Testis (tissue), 2 donors: ENCODE measurements around the gene PRTFDC1.

Experiments used
- CTCF ChIP-seq, 3 experiments: fragments of 450-650 bp in 2 of 3; fragments of 200-600 bp in 1 of 3; sonication (generic) in 1 of 3; IDR thresholded peaks; one replicate each; pipeline ENCODE4 v1.5.1; 2016 to 2019; ENCODE audit warnings: antibody characterized with exemption in 3 of 3, mild to moderate bottlenecking in 2 of 3, moderate library complexity in 1 of 3
- POLR2A ChIP-seq: fragments of 450-650 bp; IDR thresholded peaks from one replicate; pipeline ENCODE4 v1.6.1; 2017; ENCODE audit warnings: antibody characterized with exemption, mild to moderate bottlenecking, moderate library complexity

GRCh38 chr10:24944512-24945255 is 7.7 kb downstream of the PRTFDC1 start:
- TF ChIP-seq POLR2A (no peak), CTCF (IDR thresholded peaks at IDR 0.05) (no peak)
